HepG2 (cell line): ENCODE data around the gene SPRYD4. TPM values are rescaled to one million over a fixed set of nuclear protein-coding genes. Genes with fewer than 3 reads are reported as not detected.
A peak's percentile ranks its signal among the peaks of the same experiment; 100 is the strongest.

Experiments used
- ARNT2 ChIP-seq: sonication (generic); formaldehyde crosslinking; IDR thresholded peaks from 2 replicates; pipeline ENCODE4 v1.8.0; 2022; ENCODE audit warnings: mild to moderate bottlenecking, low read depth, missing genetic modification reagents, moderate library complexity
- CHD4 ChIP-seq: fragments of 200-600 bp; sonication (generic); IDR thresholded peaks from 2 replicates; pipeline ENCODE4 v1.7.0; 2017; ENCODE audit warnings: mild to moderate bottlenecking, low read length, borderline replicate concordance
- GLI4 ChIP-seq: sonication (generic); formaldehyde crosslinking; IDR thresholded peaks from 2 replicates; pipeline ENCODE4 v1.5.1; 2020; ENCODE audit warnings: missing genetic modification reagents, mild to moderate bottlenecking, moderate library complexity, borderline replicate concordance
- HDAC1 ChIP-seq: sonication (generic); formaldehyde crosslinking; IDR thresholded peaks from 2 replicates; pipeline ENCODE4 v1.5.1; 2020; ENCODE audit warnings: mild to moderate bottlenecking, missing genetic modification reagents
- ISL2 ChIP-seq: sonication (generic); formaldehyde crosslinking; IDR thresholded peaks from 2 replicates; pipeline ENCODE4 v1.5.0; 2020; ENCODE audit warnings: missing genetic modification reagents
- KDM1A ChIP-seq: IDR thresholded peaks from 2 replicates; pipeline ENCODE4 v1.6.1; 2016; ENCODE audit warnings: missing compliant biosample characterization
- MED8 ChIP-seq: sonication (generic); formaldehyde crosslinking; IDR thresholded peaks from 2 replicates; pipeline ENCODE4 v1.8.1; 2023; ENCODE audit warnings: mild to moderate bottlenecking, missing genetic modification reagents; ENCODE audit not compliant: insufficient replicate concordance
- MTA1 ChIP-seq: sonication (generic); formaldehyde crosslinking; IDR thresholded peaks from 2 replicates; pipeline ENCODE4 v1.4.0; 2020; ENCODE audit warnings: missing genetic modification reagents, mild to moderate bottlenecking, borderline replicate concordance
- MYC ChIP-seq: sonication (generic); formaldehyde crosslinking; IDR thresholded peaks from 2 replicates; pipeline ENCODE4 v1.9.0; 2021; ENCODE audit warnings: missing genetic modification reagents, borderline replicate concordance
- NONO ChIP-seq, 2 experiments: fragments of 450-650 bp in 1 of 2; sonication (generic) in 1 of 2; formaldehyde crosslinking in 1 of 2; IDR thresholded peaks in 1 of 2; conservative IDR thresholded peaks in 1 of 2; 2 replicates each; pipeline versions ENCODE4 v1.6.1 to v1.8.0; 2017 to 2022; ENCODE audit warnings: mild to moderate bottlenecking in 1 of 2, missing genetic modification reagents in 1 of 2, moderate library complexity in 1 of 2
- SMAD1 ChIP-seq: sonication (generic); formaldehyde crosslinking; IDR thresholded peaks from 2 replicates; pipeline ENCODE4 v1.4.0; 2020; ENCODE audit warnings: missing genetic modification reagents, low read depth, mild to moderate bottlenecking, borderline replicate concordance
- ZBED4 ChIP-seq: sonication (generic); formaldehyde crosslinking; IDR thresholded peaks from 2 replicates; pipeline ENCODE4 v1.4.0; 2020; ENCODE audit warnings: missing genetic modification reagents, borderline replicate concordance
- ZNF251 ChIP-seq: sonication (generic); formaldehyde crosslinking; IDR thresholded peaks from 2 replicates; pipeline ENCODE4 v1.9.0; 2021; ENCODE audit warnings: mild to moderate bottlenecking, missing genetic modification reagents
- ZNF30 ChIP-seq: sonication (generic); formaldehyde crosslinking; IDR thresholded peaks from 2 replicates; pipeline ENCODE4 v1.5.0; 2020; ENCODE audit warnings: mild to moderate bottlenecking, missing genetic modification reagents
- ZNF350 ChIP-seq: sonication (generic); formaldehyde crosslinking; IDR thresholded peaks from 2 replicates; pipeline ENCODE4 v1.4.0; 2020; ENCODE audit warnings: mild to moderate bottlenecking, low read depth, missing genetic modification reagents, borderline replicate concordance
- ZNF501 ChIP-seq: sonication (generic); formaldehyde crosslinking; IDR thresholded peaks from 2 replicates; pipeline ENCODE4 v1.5.1; 2020; ENCODE audit warnings: mild to moderate bottlenecking, moderate library complexity, missing genetic modification reagents
- ZNF768 ChIP-seq: sonication (generic); formaldehyde crosslinking; IDR thresholded peaks from 2 replicates; pipeline ENCODE4 v1.4.0; 2020; ENCODE audit warnings: missing genetic modification reagents
- ZSCAN25 ChIP-seq: sonication (generic); formaldehyde crosslinking; IDR thresholded peaks from 2 replicates; pipeline ENCODE4 v1.8.0; 2022; ENCODE audit warnings: mild to moderate bottlenecking, missing genetic modification reagents
- ZSCAN29 ChIP-seq: sonication (generic); formaldehyde crosslinking; conservative IDR thresholded peaks from 2 replicates; pipeline ENCODE4 v1.4.0; 2020; ENCODE audit warnings: mild to moderate bottlenecking, missing genetic modification reagents
- polyA plus RNA-seq, 8 experiments: library from polyadenylated mRNA; depleted of rRNA in 3 of 8; stranded (reverse) in 7 of 8; unstranded in 1 of 8; fragments of >200 nt; fragmentation: Illumina TruSeq in 4 of 8; extraction: Trizol in 4 of 8; gene quantifications; 2 replicates each; pipeline versions ENCODE4 v1.2.1 to v1.2.3, GENCODE V29; 2011 to 2016; ENCODE audit warnings: low read depth in 4 of 8, missing spikeins in 1 of 8, mixed read lengths in 1 of 8; ENCODE audit not compliant: insufficient read depth in 1 of 8
- total RNA-seq, 5 experiments: library from RNA; depleted of rRNA; stranded (reverse); fragments of >200 nt; fragmentation: Illumina TruSeq; extraction: Trizol; gene quantifications; 2 replicates each; pipeline ENCODE4 v1.2.3, GENCODE V29; 2016; ENCODE audit warnings: low read depth in 1 of 5
- TF ChIP-seq, protein P1 (sequence below): sonication (generic); formaldehyde crosslinking; IDR thresholded peaks from 2 replicates; pipeline ENCODE4 v1.5.0; 2020; ENCODE audit warnings: mild to moderate bottlenecking, missing genetic modification reagents
- TF ChIP-seq, protein P2 (sequence below): sonication (generic); formaldehyde crosslinking; IDR thresholded peaks from 2 replicates; pipeline ENCODE4 v1.5.1; 2020; ENCODE audit warnings: mild to moderate bottlenecking, missing genetic modification reagents, borderline replicate concordance

Gene SPRYD4
- total and polyA plus RNA-seq, 2 of the 13 experiments (the other 11 are each of a cell fraction or from before 2014, with no cell fraction given), result 3.9 to 4.5 TPM

DNA sequence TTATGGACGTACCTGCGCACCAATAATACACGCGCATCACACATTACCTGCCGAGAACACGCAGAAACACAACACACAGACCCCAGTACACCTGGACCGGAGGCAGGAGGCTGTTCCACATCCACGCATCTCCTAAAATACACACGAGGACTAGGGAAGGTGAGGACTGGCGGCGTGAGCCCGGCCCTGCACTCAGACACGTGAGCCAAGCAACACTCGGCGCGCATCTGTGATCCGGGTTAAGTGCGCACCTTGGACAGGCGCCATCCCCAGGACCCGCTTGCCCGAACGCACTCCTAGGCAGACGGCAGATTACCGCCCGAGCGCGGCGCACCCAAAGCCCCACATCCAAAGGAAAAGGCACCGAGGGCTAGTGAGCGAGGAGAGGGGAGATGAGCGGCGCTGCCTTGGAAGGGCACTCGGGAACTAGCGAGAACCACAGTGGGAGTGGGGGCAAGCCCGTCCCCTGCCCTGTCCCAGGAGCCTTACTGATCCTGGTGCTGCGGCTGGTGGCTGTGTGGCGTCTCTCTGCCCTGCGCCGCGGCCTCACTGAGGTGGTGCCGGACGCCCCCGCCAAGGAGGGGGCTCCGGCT is 19.2 kb downstream of the SPRYD4 start (continued):
- TF ChIP-seq ZNF768 (CRISPR knock-in tag) (peak; percentile 78), HDAC1 (CRISPR knock-in tag) (peak; percentile 50; the same call in 1 of the 2 replicates), ZNF30 (CRISPR knock-in tag) (no peak), ZBED4 (CRISPR knock-in tag) (no peak; the same call in 1 of the 2 replicates), ZNF350 (0 out of 2 replicates have a peak, but pooled peaks have one; percentile 67), ARNT2 (CRISPR knock-in tag) (0 out of 2 replicates have a peak, but pooled peaks have one; percentile 22), MED8 (CRISPR knock-in tag) (peak; percentile 43), ZSCAN25 (0 out of 2 replicates have a peak, but pooled peaks have one; percentile 21), KDM1A (CRISPR knock-in tag) (0 out of 2 replicates have a peak, but pooled peaks have one; percentile 5), ZNF501 (peak; percentile 66; the same call in 1 of the 2 replicates), ZNF251 (CRISPR knock-in tag) (no peak), CHD4 (no peak), GLI4 (CRISPR knock-in tag) (peak; percentile 43; the same call in 1 of the 2 replicates), NONO (IDR thresholded peaks at IDR 0.05) (no peak), NONO (CRISPR knock-in tag; conservative IDR thresholded peaks at IDR 0.05) (peak; percentile 66; the same call in 1 of the 2 replicates), ZSCAN29 (CRISPR knock-in tag) (peak; percentile 81), SMAD1 (CRISPR knock-in tag) (peak; percentile 53; the same call in 1 of the 2 replicates), MYC (CRISPR knock-in tag) (peak; percentile 1; the same call in 1 of the 2 replicates), MTA1 (CRISPR knock-in tag) (peak; percentile 18; the same call in 1 of the 2 replicates), ISL2 (CRISPR knock-in tag) (0 out of 2 replicates have a peak, but pooled peaks have one; percentile 15)
- TF ChIP-seq, protein P1, sequence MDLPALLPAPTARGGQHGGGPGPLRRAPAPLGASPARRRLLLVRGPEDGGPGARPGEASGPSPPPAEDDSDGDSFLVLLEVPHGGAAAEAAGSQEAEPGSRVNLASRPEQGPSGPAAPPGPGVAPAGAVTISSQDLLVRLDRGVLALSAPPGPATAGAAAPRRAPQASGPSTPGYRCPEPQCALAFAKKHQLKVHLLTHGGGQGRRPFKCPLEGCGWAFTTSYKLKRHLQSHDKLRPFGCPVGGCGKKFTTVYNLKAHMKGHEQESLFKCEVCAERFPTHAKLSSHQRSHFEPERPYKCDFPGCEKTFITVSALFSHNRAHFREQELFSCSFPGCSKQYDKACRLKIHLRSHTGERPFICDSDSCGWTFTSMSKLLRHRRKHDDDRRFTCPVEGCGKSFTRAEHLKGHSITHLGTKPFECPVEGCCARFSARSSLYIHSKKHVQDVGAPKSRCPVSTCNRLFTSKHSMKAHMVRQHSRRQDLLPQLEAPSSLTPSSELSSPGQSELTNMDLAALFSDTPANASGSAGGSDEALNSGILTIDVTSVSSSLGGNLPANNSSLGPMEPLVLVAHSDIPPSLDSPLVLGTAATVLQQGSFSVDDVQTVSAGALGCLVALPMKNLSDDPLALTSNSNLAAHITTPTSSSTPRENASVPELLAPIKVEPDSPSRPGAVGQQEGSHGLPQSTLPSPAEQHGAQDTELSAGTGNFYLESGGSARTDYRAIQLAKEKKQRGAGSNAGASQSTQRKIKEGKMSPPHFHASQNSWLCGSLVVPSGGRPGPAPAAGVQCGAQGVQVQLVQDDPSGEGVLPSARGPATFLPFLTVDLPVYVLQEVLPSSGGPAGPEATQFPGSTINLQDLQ (CRISPR knock-in tag), result 0 out of 2 replicates have a peak, but pooled peaks have one; percentile 21
- TF ChIP-seq, protein P2, sequence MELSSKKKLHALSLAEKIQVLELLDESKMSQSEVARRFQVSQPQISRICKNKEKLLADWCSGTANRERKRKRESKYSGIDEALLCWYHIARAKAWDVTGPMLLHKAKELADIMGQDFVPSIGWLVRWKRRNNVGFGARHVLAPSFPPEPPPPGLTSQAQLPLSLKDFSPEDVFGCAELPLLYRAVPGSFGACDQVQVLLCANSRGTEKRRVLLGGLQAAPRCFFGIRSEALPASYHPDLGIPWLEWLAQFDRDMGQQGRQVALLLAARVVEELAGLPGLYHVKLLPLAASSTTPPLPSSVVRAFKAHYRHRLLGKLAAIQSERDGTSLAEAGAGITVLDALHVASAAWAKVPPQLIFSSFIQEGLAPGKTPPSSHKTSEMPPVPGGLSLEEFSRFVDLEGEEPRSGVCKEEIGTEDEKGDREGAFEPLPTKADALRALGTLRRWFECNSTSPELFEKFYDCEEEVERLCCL (CRISPR knock-in tag), result peak; percentile 68; the same call in 1 of the 2 replicates
